HT1080 (cell line): ENCODE measurements around the gene C12orf57. TPM values are rescaled to one million over a fixed set of nuclear protein-coding genes. Genes with fewer than 3 reads are reported as not detected.

ENCODE experiments used
- DNase-seq: peaks from one replicate; pipeline ENCODE4 v3.0.0-alpha.2; 2015; ENCODE audit warnings: low read depth
- total RNA-seq: library from RNA; depleted of rRNA; stranded (reverse); fragments of >200 nt; shearing (Covaris generic); gene quantifications from 2 replicates; pipeline ENCODE4 v1.2.3, GENCODE V29; 2014

Gene C12orf57
- total RNA-seq, 1 experiment from 2014 or later: 127 TPM

GRCh38 chr12:6952121-6952862, 8.5 kb downstream of the C12orf57 start:
- no peak for DNase-seq

GRCh38 chr12:6952863-6953441, 9.1 kb downstream of the C12orf57 start:
- DNase-seq: no peak

- peak; percentile 33 for DNase-seq
These were observed 9.9 kb downstream of the C12orf57 start for GRCh38 chr12:6953442-6954315.

- DNase-seq: no peak
These were observed 10.7 kb downstream of the C12orf57 start for GRCh38 chr12:6954316-6955107.

DNA sequence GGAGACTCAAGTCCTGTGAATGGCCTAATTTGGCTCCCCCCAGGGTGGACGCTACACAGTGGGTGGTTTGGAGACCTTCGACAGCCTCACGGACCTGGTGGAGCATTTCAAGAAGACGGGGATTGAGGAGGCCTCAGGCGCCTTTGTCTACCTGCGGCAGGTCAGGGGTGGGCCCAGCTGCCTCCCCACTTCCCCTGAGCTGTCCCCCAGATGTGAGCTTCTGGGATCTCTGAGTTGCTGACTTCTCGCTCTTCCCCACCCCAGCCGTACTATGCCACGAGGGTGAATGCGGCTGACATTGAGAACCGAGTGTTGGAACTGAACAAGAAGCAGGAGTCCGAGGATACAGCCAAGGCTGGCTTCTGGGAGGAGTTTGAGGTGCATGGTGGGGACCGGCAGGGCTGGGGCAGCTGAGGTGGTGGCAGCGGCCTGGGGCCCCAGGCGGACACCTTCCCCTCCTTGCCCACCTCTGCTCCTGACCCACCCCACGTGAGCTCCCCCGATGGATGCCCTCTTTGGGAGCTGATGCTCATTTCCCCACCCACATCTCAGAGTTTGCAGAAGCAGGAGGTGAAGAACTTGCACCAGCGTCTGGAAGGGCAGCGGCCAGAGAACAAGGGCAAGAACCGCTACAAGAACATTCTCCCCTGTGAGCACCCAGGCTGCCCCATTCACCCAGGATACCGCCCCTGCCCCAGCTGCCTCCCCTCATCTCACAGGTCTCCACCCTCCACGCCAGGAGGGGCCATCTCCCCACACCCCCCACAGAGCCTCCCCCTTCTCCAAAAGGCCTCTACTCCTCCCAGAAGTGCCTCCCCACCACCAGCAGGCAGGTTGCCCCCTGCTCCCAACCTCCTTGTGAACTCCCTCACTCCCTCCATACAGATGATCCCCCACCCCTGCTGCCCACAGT, 11.5 kb downstream of the C12orf57 start:
- DNase-seq: no peak

GRCh38 chr12:6956021-6956727, 12.4 kb downstream of the C12orf57 start:
- DNase-seq: no peak

GRCh38 chr12:6957151-6957701, 13.4 kb downstream of the C12orf57 start:
- DNase-seq: no peak

GRCh38 chr12:6957741-6958608, 14.2 kb downstream of the C12orf57 start:
- no peak for DNase-seq

GRCh38 chr12:6958609-6959057, 14.8 kb downstream of the C12orf57 start:
- no peak for DNase-seq

DNA sequence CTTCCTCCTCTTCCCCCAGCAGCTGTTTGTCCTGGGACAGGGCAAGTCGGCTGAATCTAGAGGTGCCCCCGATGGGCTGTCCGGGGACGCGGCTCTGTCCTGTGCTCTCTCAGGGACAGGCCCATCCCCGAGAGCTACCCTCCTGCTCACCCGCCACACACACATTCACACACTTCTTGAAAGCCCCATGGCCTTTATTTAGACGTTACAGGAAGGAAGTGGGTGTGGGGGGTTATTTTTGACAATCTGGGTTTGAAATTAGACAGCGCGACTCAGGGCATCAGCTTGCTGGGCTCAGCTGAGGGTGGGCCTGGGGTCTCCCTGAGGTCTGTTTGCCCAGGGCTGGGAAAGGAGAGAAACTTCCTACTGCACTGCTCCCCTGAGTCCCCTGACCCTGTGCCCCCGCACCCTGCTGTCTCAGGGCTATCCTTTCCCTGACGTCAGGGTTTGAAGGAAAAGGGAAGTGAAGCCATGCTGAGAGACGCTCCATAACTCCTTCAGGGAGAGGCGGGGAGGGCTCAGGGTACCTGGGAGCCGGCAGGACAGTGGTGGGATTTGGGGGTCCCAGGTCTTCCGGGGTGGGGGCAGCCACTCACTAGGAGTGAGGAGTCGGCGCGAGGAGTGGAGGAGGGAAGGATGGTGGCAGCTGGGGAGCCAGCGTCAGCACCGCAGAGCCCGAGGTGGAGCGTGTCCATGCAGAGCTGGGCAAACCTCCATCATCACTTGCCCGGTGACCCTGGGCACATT, 15.4 kb downstream of the C12orf57 start:
- DNase-seq: no peak

GRCh38 chr12:6959805-6960592, 16.2 kb downstream of the C12orf57 start:
- no peak for DNase-seq

DNA sequence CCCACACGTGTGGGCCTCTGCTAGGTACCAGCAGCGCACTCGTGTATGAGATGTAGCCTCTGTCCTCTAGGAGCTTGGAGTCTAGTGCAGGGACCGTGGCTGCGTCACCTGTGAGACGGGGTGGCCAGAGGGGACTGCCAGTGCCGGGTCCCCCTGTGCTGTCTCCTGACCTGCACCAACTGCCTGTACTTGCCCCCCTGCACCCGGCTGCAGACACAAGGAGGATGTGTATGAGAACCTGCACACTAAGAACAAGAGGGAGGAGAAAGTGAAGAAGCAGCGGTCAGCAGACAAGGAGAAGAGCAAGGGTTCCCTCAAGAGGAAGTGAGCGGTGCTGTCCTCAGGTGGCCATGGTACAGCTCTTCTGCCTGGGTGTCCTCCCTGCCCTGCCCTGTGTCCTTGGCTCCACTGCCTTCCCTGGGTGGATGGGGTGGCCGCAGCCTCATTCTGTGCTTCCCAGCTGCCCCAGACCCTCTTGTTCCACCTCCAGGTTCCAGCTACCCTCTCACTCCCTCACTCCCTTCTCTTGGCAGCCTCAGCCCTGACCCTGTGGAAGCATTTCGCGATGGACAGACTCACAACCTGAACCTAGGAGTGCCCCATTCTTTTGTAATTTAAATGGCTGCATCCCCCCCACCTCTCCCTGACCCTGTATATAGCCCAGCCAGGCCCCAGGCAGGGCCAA, 16.9 kb downstream of the C12orf57 start:
- peak; percentile 62 for DNase-seq

GRCh38 chr12:6961278-6961694, 17.5 kb downstream of the C12orf57 start:
- peak; percentile 48 for DNase-seq

DNA sequence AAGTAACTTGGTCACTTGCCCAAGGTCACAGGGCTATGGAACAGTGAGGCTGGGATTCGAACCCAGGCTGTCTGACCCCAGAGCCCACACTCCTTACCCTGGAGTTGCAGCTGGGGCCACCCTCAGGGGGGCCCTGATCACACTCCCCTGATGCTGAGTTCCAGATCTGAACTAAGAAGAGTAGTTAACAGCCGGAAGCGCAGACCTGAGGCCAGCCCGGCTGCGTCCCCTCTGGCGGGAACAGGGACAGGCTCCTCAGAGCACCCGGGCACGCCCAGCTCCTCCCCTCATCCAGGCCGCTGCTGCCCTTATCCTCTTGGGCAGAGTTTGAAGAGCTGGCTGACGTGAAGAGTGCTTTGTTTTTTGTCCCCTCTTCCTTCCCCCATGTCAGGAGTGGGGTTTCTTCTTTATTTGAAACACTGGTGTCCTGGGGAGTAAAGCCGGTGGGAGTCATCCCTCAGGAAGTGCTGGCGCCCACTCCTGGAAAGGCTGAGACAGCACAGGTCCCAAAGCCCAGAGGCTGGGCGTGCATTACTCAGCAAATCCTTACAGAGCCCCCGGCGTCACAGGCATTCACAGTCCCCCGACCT, 18.0 kb downstream of the C12orf57 start:
- peak; percentile 82 for DNase-seq

- no peak for DNase-seq
These were observed 18.6 kb downstream of the C12orf57 start for GRCh38 chr12:6962285-6963015.
